Liver (tissue), 9 donors: ENCODE measurements around the gene SMIM1. TPM values are rescaled to one million over a fixed set of nuclear protein-coding genes. Genes with fewer than 3 reads are reported as not detected.

ENCODE experiments used
- DNase-seq: peaks from one replicate; pipeline ENCODE4 v3.0.0-alpha.2; 2017; ENCODE audit warnings: low spot score
- H3K27ac ChIP-seq, 2 donors: one replicate each; pipeline ENCODE4 v1.7.0; 2013; ENCODE audit warnings: inconsistent platforms in 2 of 2, low read length in 2 of 2, control low read depth in 1 of 2, low read depth in 1 of 2, mild to moderate bottlenecking in 1 of 2
- H3K27me3 ChIP-seq, 4 donors: one replicate each; pipeline versions ENCODE4 v1.6.1 to v1.7.0; 2013; ENCODE audit warnings: low read length in 3 of 4, inconsistent platforms in 1 of 4, mild to moderate bottlenecking in 1 of 4, moderate library complexity in 1 of 4; ENCODE audit not compliant: control insufficient read depth in 4 of 4, insufficient read depth in 4 of 4
- H3K36me3 ChIP-seq, 4 donors: one replicate each; pipeline versions ENCODE4 v1.6.1 to v1.7.0; 2013; ENCODE audit warnings: low read length in 3 of 4, mild to moderate bottlenecking in 3 of 4, low read depth in 1 of 4, moderate library complexity in 1 of 4; ENCODE audit not compliant: control insufficient read depth in 4 of 4, insufficient read depth in 3 of 4
- H3K4me1 ChIP-seq, 4 donors: one replicate each; pipeline versions ENCODE4 v1.6.1 to v1.7.0; 2013; ENCODE audit warnings: low read length in 3 of 4, mild to moderate bottlenecking in 3 of 4, moderate library complexity in 1 of 4; ENCODE audit not compliant: control insufficient read depth in 4 of 4, insufficient read depth in 4 of 4
- H3K4me3 ChIP-seq, 3 donors: one replicate each; pipeline versions ENCODE4 v1.6.1 to v1.7.0; 2013; ENCODE audit warnings: low read length in 3 of 3, control low read depth in 1 of 3, low read depth in 1 of 3, mild to moderate bottlenecking in 1 of 3
- H3K9ac ChIP-seq, 2 donors: one replicate each; pipeline ENCODE4 v1.7.0; 2013; ENCODE audit warnings: low read length in 2 of 2, mild to moderate bottlenecking in 2 of 2, moderate library complexity in 2 of 2, control low read depth in 1 of 2, low read depth in 1 of 2
- H3K9me3 ChIP-seq, 4 donors: one replicate each; pipeline versions ENCODE4 v1.6.1 to v1.7.0; 2013; ENCODE audit warnings: low read length in 3 of 4; ENCODE audit not compliant: control insufficient read depth in 4 of 4
- ATF3 ChIP-seq: IDR thresholded peaks from 2 replicates; pipeline ENCODE4 v1.6.1; 2016; ENCODE audit warnings: antibody characterized with exemption
- CTCF ChIP-seq: fragments of 150-350 bp; IDR thresholded peaks from 2 replicates; pipeline ENCODE4 v1.5.1; 2017; ENCODE audit warnings: improper control_type of control experiment, low read depth, low read length; ENCODE audit not compliant: missing input control
- EGR1 ChIP-seq, 2 donors: IDR thresholded peaks; 2 replicates each; pipeline ENCODE4 v1.6.1; 2016 to 2018; ENCODE audit warnings: antibody characterized with exemption in 2 of 2, low read depth in 2 of 2
- FOXA1 ChIP-seq: IDR thresholded peaks from 2 replicates; pipeline ENCODE4 v1.6.1; 2016; ENCODE audit warnings: antibody characterized with exemption
- FOXA2 ChIP-seq: IDR thresholded peaks from 2 replicates; pipeline ENCODE4 v1.6.1; 2016; ENCODE audit warnings: antibody characterized with exemption
- GABPA ChIP-seq, 2 donors: IDR thresholded peaks in 1 of 2; conservative IDR thresholded peaks in 1 of 2; 2 replicates each; pipeline ENCODE4 v1.6.1; 2016; ENCODE audit warnings: antibody characterized with exemption in 2 of 2, mild to moderate bottlenecking in 1 of 2, moderate library complexity in 1 of 2
- HNF4A ChIP-seq, 2 donors: conservative IDR thresholded peaks; 2 replicates each; pipeline ENCODE4 v1.6.1; 2016; ENCODE audit warnings: antibody characterized with exemption in 2 of 2, mild to moderate bottlenecking in 2 of 2
- HNF4G ChIP-seq: IDR thresholded peaks from 2 replicates; pipeline ENCODE4 v1.6.1; 2016; ENCODE audit warnings: antibody characterized with exemption
- JUND ChIP-seq, 2 donors: IDR thresholded peaks; 2 replicates each; pipeline ENCODE4 v1.6.1; 2016; ENCODE audit warnings: antibody characterized with exemption in 2 of 2
- MAX ChIP-seq: IDR thresholded peaks from 2 replicates; pipeline ENCODE4 v1.6.1; 2016; ENCODE audit warnings: antibody characterized with exemption
- NR2F2 ChIP-seq: IDR thresholded peaks from 2 replicates; pipeline ENCODE4 v1.6.1; 2016; ENCODE audit warnings: antibody characterized with exemption
- RAD21 ChIP-seq, 2 donors: IDR thresholded peaks; 2 replicates each; pipeline ENCODE4 v1.6.1; 2016; ENCODE audit warnings: antibody characterized with exemption in 2 of 2, mild to moderate bottlenecking in 2 of 2
- REST ChIP-seq: IDR thresholded peaks from 2 replicates; pipeline ENCODE4 v1.6.1; 2016; ENCODE audit warnings: antibody characterized with exemption, mild to moderate bottlenecking
- RXRA ChIP-seq, 2 donors: IDR thresholded peaks; 2 replicates each; pipeline ENCODE4 v1.6.1; 2017 to 2018; ENCODE audit warnings: antibody characterized with exemption in 2 of 2, mild to moderate bottlenecking in 1 of 2
- SP1 ChIP-seq: IDR thresholded peaks from 2 replicates; pipeline ENCODE4 v1.6.1; 2018; ENCODE audit warnings: antibody characterized with exemption, mild to moderate bottlenecking
- TAF1 ChIP-seq: conservative IDR thresholded peaks from 2 replicates; pipeline ENCODE4 v1.6.1; 2016; ENCODE audit warnings: antibody characterized with exemption, mild to moderate bottlenecking
- YY1 ChIP-seq: IDR thresholded peaks from 2 replicates; pipeline ENCODE4 v1.6.1; 2016; ENCODE audit warnings: antibody characterized with exemption, mild to moderate bottlenecking
- ZBTB33 ChIP-seq: IDR thresholded peaks from 2 replicates; pipeline ENCODE4 v1.6.1; 2016; ENCODE audit warnings: antibody characterized with exemption
- WGBS: extraction: QIAGEN DNeasy Blood & Tissue Kit; methylation state at CpG from one replicate; pipeline ENCODE4 v1.1.7; 2013; 5-methylcytosine and 5-hydroxymethylcytosine counted together
- polyA plus RNA-seq, 2 donors: library from polyadenylated mRNA; stranded (reverse) in 1 of 2; unstranded in 1 of 2; fragments of 200-250 nt in 1 of 2; fragments of >200 nt in 1 of 2; fragmentation: Nextera tagmentation in 1 of 2; extraction: Ambion mirVana in 1 of 2; gene quantifications; one replicate each; pipeline versions ENCODE4 v1.2.1 to v1.2.3, GENCODE V29; 2013 to 2015
- total RNA-seq, 2 donors: library from RNA; depleted of rRNA; stranded (reverse); fragments of >200 nt; gene quantifications; one replicate each; pipeline ENCODE4 v1.2.3, GENCODE V29; 2014
- donor health status: healthy.
- donor health status: healthy.
- donor health status: healthy.
- donor health status: healthy.
- donor health status: healthy.

SMIM1 gene
- total and polyA plus RNA-seq, 4 donors, result 1.8 to 82.9 (median 10.3) TPM

GRCh38 chr1:3727825-3728776 lies 44.4 kb upstream of the SMIM1 start (continued):
- no peak for TF ChIP-seq GABPA (IDR thresholded peaks at IDR 0.05 in 1 of 2, conservative IDR thresholded peaks at IDR 0.05 in 1 of 2)
- no peak for TF ChIP-seq FOXA2
- TF ChIP-seq FOXA1, result no peak
- TF ChIP-seq ATF3, result no peak
- no peak for TF ChIP-seq TAF1
- TF ChIP-seq EGR1 (IDR thresholded peaks at IDR 0.05; ENCODE audit: low read depth in 2 of 2), result no peak
- TF ChIP-seq NR2F2, result no peak
- no peak for TF ChIP-seq RXRA (IDR thresholded peaks at IDR 0.05)
- TF ChIP-seq RAD21 (IDR thresholded peaks at IDR 0.05), result no peak
- no peak for TF ChIP-seq HNF4A (conservative IDR thresholded peaks at IDR 0.05)

- WGBS, result 87% methylated on average over 32 of the region's 32 CpGs
- H3K9ac ChIP-seq, result no peak overlapping the region
- DNase-seq, result no peak
- H3K4me3 ChIP-seq, result no peak overlapping the region
- no peaks in the 10 kb centered on the region for H3K36me3 ChIP-seq
- TF ChIP-seq MAX, result no peak
- TF ChIP-seq RXRA (IDR thresholded peaks at IDR 0.05), result no peak
- no peak for TF ChIP-seq TAF1
- TF ChIP-seq EGR1 (IDR thresholded peaks at IDR 0.05; ENCODE audit: low read depth in 2 of 2), result no peak
- TF ChIP-seq CTCF, result no peak
- TF ChIP-seq NR2F2, result no peak
- TF ChIP-seq HNF4A (conservative IDR thresholded peaks at IDR 0.05), result no peak
- no peak for TF ChIP-seq JUND (IDR thresholded peaks at IDR 0.05)
- TF ChIP-seq RAD21 (IDR thresholded peaks at IDR 0.05), result no peak
- TF ChIP-seq HNF4G, result no peak
- no peak for TF ChIP-seq GABPA (IDR thresholded peaks at IDR 0.05 in 1 of 2, conservative IDR thresholded peaks at IDR 0.05 in 1 of 2)
- TF ChIP-seq YY1, result no peak
- TF ChIP-seq FOXA2, result no peak
- no peak for TF ChIP-seq SP1
- no peak for TF ChIP-seq ATF3
- no peak for TF ChIP-seq REST
- no peak for TF ChIP-seq ZBTB33
- TF ChIP-seq FOXA1, result no peak
- peaks cover 1 to 14% (median 10%) of the 10 kb centered on the region in 4 donors for H3K4me1 ChIP-seq
- H3K27me3 ChIP-seq, result no peaks in the 10 kb centered on the region
- H3K9me3 ChIP-seq, result no peaks in the 10 kb centered on the region
- H3K27ac ChIP-seq, result no peak overlapping the region
Observed at GRCh38 chr1:3729594-3730542, 42.7 kb upstream of the SMIM1 start.
